SK-N-SH (cell line): Measurements from ENCODE around the gene FLOT1. TPM values are rescaled to one million over a fixed set of nuclear protein-coding genes. Genes with fewer than 3 reads are reported as not detected.
A peak's percentile ranks its signal among the peaks of the same experiment; 100 is the strongest.

ENCODE experiments used
- CTCF ChIA-PET: fragments of 300-600, 350-600 bp; formaldehyde crosslinking; extraction: SDS; loops from one replicate; lab custom pipeline; 2021; lab: Yijun Ruan, JAX
- POLR2A ChIA-PET: fragments of 350-600 bp; sonication (Branson Sonifier 250); formaldehyde crosslinking; extraction: SDS; loops from one replicate; lab custom pipeline; 2020; ENCODE audit warnings: antibody characterized with exemption, inconsistent platforms; lab: Yijun Ruan, JAX
- DNase-seq: peaks from one replicate; pipeline ENCODE4 v3.0.0; 2012
- H2AFZ ChIP-seq: fragments of 200-600 bp; sonication (generic); 2 replicates; pipeline ENCODE4 v1.8.1; 2016; ENCODE audit warnings: antibody characterized with exemption, mild to moderate bottlenecking, low read depth
- H3F3A ChIP-seq: fragments of 200-600 bp; sonication (generic); replicated peaks from 2 replicates; pipeline ENCODE3; 2016; ENCODE audit warnings: antibody characterized with exemption, mild to moderate bottlenecking; ENCODE audit not compliant: insufficient read depth
- H3K27ac ChIP-seq, 2 experiments: fragments of 200-500 bp in 1 of 2; fragments of 200-600 bp in 1 of 2; sonication (Bioruptor generic) in 1 of 2; sonication (generic), shearing (Covaris generic) in 1 of 2; 2 replicates each; pipeline versions ENCODE4 v1.5.1 to v1.6.1; 2014 to 2016; ENCODE audit warnings: low read depth in 2 of 2, inconsistent platforms in 1 of 2, low read length in 1 of 2, mild to moderate bottlenecking in 1 of 2, mixed read lengths in 1 of 2
- H3K27me3 ChIP-seq: fragments of 200-600 bp; sonication (generic), shearing (Covaris generic); 2 replicates; pipeline ENCODE4 v1.6.1; 2016; ENCODE audit warnings: mixed run types; ENCODE audit not compliant: insufficient read depth
- H3K36me3 ChIP-seq, 2 experiments: fragments of 200-500 bp in 1 of 2; fragments of 200-600 bp in 1 of 2; sonication (Bioruptor generic) in 1 of 2; sonication (generic) in 1 of 2; replicated peaks in 1 of 2; 2 replicates each; pipeline versions ENCODE3 to v1.5.1; 2014 to 2016; ENCODE audit warnings: low read length in 1 of 2, mild to moderate bottlenecking in 1 of 2; ENCODE audit not compliant: insufficient read depth in 2 of 2, control insufficient read depth in 1 of 2
- H3K4me1 ChIP-seq, 2 experiments: fragments of 200-500 bp in 1 of 2; fragments of 200-600 bp in 1 of 2; sonication (Bioruptor generic) in 1 of 2; sonication (generic), shearing (Covaris generic) in 1 of 2; 2 replicates each; pipeline versions ENCODE4 v1.5.1 to v1.6.1; 2014 to 2016; ENCODE audit warnings: low read depth in 1 of 2, low read length in 1 of 2, mixed run types in 1 of 2; ENCODE audit not compliant: insufficient read depth in 2 of 2, control insufficient read depth in 1 of 2
- H3K4me2 ChIP-seq: fragments of 200-600 bp; sonication (generic), shearing (Covaris generic); 2 replicates; pipeline ENCODE4 v1.6.1; 2017; ENCODE audit warnings: mixed run types
- H3K4me3 ChIP-seq, 2 experiments: fragments of 200-500 bp in 1 of 2; fragments of 200-600 bp in 1 of 2; sonication (Bioruptor generic) in 1 of 2; sonication (generic), shearing (Covaris generic) in 1 of 2; 2 replicates each; pipeline versions ENCODE4 v1.5.1 to v1.8.1; 2014 to 2016; ENCODE audit warnings: low read depth in 2 of 2, inconsistent platforms in 1 of 2, low read length in 1 of 2, mild to moderate bottlenecking in 1 of 2, mixed read lengths in 1 of 2, moderate library complexity in 1 of 2
- H3K79me2 ChIP-seq: fragments of 200-600 bp; sonication (generic); 2 replicates; pipeline ENCODE4 v1.8.1; 2017; ENCODE audit warnings: mild to moderate bottlenecking; ENCODE audit not compliant: insufficient read depth
- H3K9ac ChIP-seq: fragments of 200-600 bp; sonication (generic); 2 replicates; pipeline ENCODE4 v1.6.1; 2017; ENCODE audit warnings: mixed run types
- H3K9me2 ChIP-seq: fragments of 200-600 bp; sonication (generic); 2 replicates; pipeline ENCODE4 v1.6.1; 2017; ENCODE audit warnings: mixed run types
- H3K9me3 ChIP-seq: fragments of 200-600 bp; sonication (generic); 2 replicates; pipeline ENCODE4 v1.6.1; 2017; ENCODE audit warnings: mixed run types, mild to moderate bottlenecking, moderate library complexity
- H4K20me1 ChIP-seq: fragments of 200-600 bp; sonication (generic); 2 replicates; pipeline ENCODE4 v1.6.1; 2017; ENCODE audit warnings: mild to moderate bottlenecking, mixed run types; ENCODE audit not compliant: insufficient read depth
- CTCF ChIP-seq: fragments of 200-600 bp; sonication (generic); IDR thresholded peaks from 2 replicates; pipeline ENCODE4 v1.6.1; 2017; ENCODE audit warnings: antibody characterized with exemption, mild to moderate bottlenecking, moderate library complexity
- FOXJ3 ChIP-seq: sonication (generic); formaldehyde crosslinking; IDR thresholded peaks from 2 replicates; pipeline ENCODE4 v1.5.1; 2020; ENCODE audit warnings: mild to moderate bottlenecking, missing genetic modification reagents
- IRF3 ChIP-seq: fragments of 150-350 bp; IDR thresholded peaks from 2 replicates; pipeline ENCODE4 v1.6.1; 2016; ENCODE audit warnings: mild to moderate bottlenecking, low read depth, low read length
- JUND ChIP-seq: IDR thresholded peaks from 2 replicates; pipeline ENCODE4 v1.4.0; 2012
- MEF2A ChIP-seq: IDR thresholded peaks from 2 replicates; pipeline ENCODE4 v1.4.0; 2012; ENCODE audit warnings: low read depth, borderline replicate concordance
- MXI1 ChIP-seq: IDR thresholded peaks from 2 replicates; pipeline ENCODE4 v1.6.1; 2012; ENCODE audit warnings: mild to moderate bottlenecking, low read depth, low read length, improper control_type of control experiment
- NRF1 ChIP-seq: IDR thresholded peaks from 2 replicates; pipeline ENCODE4 v1.6.1; 2012; ENCODE audit warnings: low read depth, mild to moderate bottlenecking, low read length
- PBX3 ChIP-seq: IDR thresholded peaks from 2 replicates; pipeline ENCODE4; 2012
- RAD21 ChIP-seq: IDR thresholded peaks from 2 replicates; pipeline ENCODE4 v1.6.1; 2012; ENCODE audit warnings: mild to moderate bottlenecking, low read length
- RCOR1 ChIP-seq: fragments of 150-350 bp; IDR thresholded peaks from 2 replicates; pipeline ENCODE4 v1.6.1; 2017; ENCODE audit warnings: antibody characterized with exemption, low read length
- RFX5 ChIP-seq: IDR thresholded peaks from 2 replicates; pipeline ENCODE4 v1.6.1; 2012; ENCODE audit warnings: mild to moderate bottlenecking, improper control_type of control experiment, low read length
- SMC3 ChIP-seq: IDR thresholded peaks from 2 replicates; pipeline ENCODE4 v1.6.1; 2012; ENCODE audit warnings: low read depth, low read length, improper control_type of control experiment
- TAF1 ChIP-seq: IDR thresholded peaks from 2 replicates; pipeline ENCODE4 v1.6.1; 2012; ENCODE audit warnings: low read depth, mild to moderate bottlenecking, low read length, moderate library complexity, borderline replicate concordance
- ZBTB33 ChIP-seq: IDR thresholded peaks from 2 replicates; pipeline ENCODE4 v1.4.0; 2012; ENCODE audit warnings: low read depth, borderline replicate concordance
- WGBS: methylation state at CpG from one replicate; pipeline ENCODE4 v1.1.6; 2017; ENCODE audit warnings: low lambda C conversion rate; 5-methylcytosine and 5-hydroxymethylcytosine counted together
- polyA plus RNA-seq, 3 experiments: library from polyadenylated mRNA; depleted of rRNA; stranded (reverse); fragments of >200 nt; gene quantifications; 2 replicates each; pipeline ENCODE4 v1.2.3, GENCODE V29; 2012
- small RNA-seq, 7 experiments: library from RNA; depleted of rRNA; stranded (forward); fragments of <200 nt; gene quantifications; one replicate each; pipeline ENCODE3, GENCODE V24; 2012

Gene FLOT1
- polyA plus RNA-seq, 1 of the 3 experiments (the other 2 are of a cell fraction), result 462 TPM

GRCh38 chr6:30678964-30679726 lies 63.3 kb downstream of the FLOT1 start:
- H3K9me3 ChIP-seq, result no peaks in the 10 kb centered on the region
- H3K4me2 ChIP-seq, result peak overlapping the region; percentile 69
- peak overlapping the region in 1 of 2 experiments; percentile 32; a peak in 1 of 4 replicates for H3K4me3 ChIP-seq
- peaks cover 16 to 38% of the 10 kb centered on the region in 2 experiments; a peak in 3 of 4 replicates for H3K4me1 ChIP-seq
- H4K20me1 ChIP-seq, result peaks cover 36% of the 10 kb centered on the region
- no peak overlapping the region for H2AFZ ChIP-seq
- no peaks in the 10 kb centered on the region for H3K27me3 ChIP-seq
- peak overlapping the region in 1 of 2 experiments; percentile 16; a peak in 2 of 4 replicates for H3K27ac ChIP-seq
- POLR2A ChIA-PET, result interaction anchor here (0.6 to 2.2 kb wide), 4 partner anchors 12 to 51 kb away, joined by 3 to 24 read pairs (median 8); partner anchors contain the start of gene NRM
- CTCF ChIA-PET, result interaction anchor here (0.6 to 29.8 kb wide), 38 partner anchors 11 to 414 kb away, joined by 3 to 838 read pairs (median 4); partner anchors contain the start of genes FLOT1, MDC1, MRPS18B and NRM
- H3K9ac ChIP-seq, result peak overlapping the region; percentile 19; the same call in 1 of the 2 replicates
- H3K36me3 ChIP-seq, result peaks cover 25 to 47% of the 10 kb centered on the region in 2 experiments
- WGBS, result 31% methylated on average over 21 of the region's 31 CpGs
- peaks cover 68% of the 10 kb centered on the region for H3K79me2 ChIP-seq
- peak; percentile 90 for DNase-seq
- H3F3A ChIP-seq, result peaks cover 63% of the 10 kb centered on the region
- no peak for TF ChIP-seq MXI1
- TF ChIP-seq MEF2A, result no peak
- TF ChIP-seq FOXJ3 (CRISPR knock-in tag), result no peak
- TF ChIP-seq NRF1, result 0 out of 2 replicates have a peak, but pooled peaks have one; percentile 7
- 0 out of 2 replicates have a peak, but pooled peaks have one; percentile 23 for TF ChIP-seq RCOR1
- TF ChIP-seq IRF3, result no peak
- TF ChIP-seq TAF1, result no peak
- TF ChIP-seq PBX3, result no peak
- TF ChIP-seq CTCF, result peak; percentile 92
- TF ChIP-seq RAD21, result peak; percentile 88
- no peak for TF ChIP-seq ZBTB33
- TF ChIP-seq SMC3, result peak; percentile 89
- TF ChIP-seq RFX5, result no peak
- no peak for TF ChIP-seq JUND
- H3K9me2 ChIP-seq, result no peaks in the 10 kb centered on the region

Small RNA genes within 50 kb of the gene (small RNA-seq; reads per million reads assigned to genes)
- gene RF00019 (0 reads per million in 7 experiments), gene RN7SL353P (0 reads per million in 7 experiments)

Other genes starting within 250 kb of the FLOT1 start
- gene GNL1, start 186.2 kb downstream of the FLOT1 start, polyA plus RNA-seq (2012; rRNA removed), result 36.4 and 43.3 TPM in 2 replicates
- gene PRR3, start 185.4 kb downstream of the FLOT1 start, polyA plus RNA-seq (2012; rRNA removed), result 21.2 and 26.0 TPM in 2 replicates
- 42.5 and 53.4 TPM in 2 replicates for gene ABCF1, start 171.2 kb downstream of the FLOT1 start, polyA plus RNA-seq (2012; rRNA removed)
- 16.8 and 22.1 TPM in 2 replicates for gene PPP1R10, start 125.4 kb downstream of the FLOT1 start, polyA plus RNA-seq (2012; rRNA removed)
- 45.2 and 51.1 TPM in 2 replicates for gene MRPS18B, start 124.8 kb downstream of the FLOT1 start, polyA plus RNA-seq (2012; rRNA removed)
- 35.4 and 36.2 TPM in 2 replicates for gene ATAT1, start 115.8 kb downstream of the FLOT1 start, polyA plus RNA-seq (2012; rRNA removed)
- 11.7 and 14.3 TPM in 2 replicates for gene C6orf136, start 95.6 kb downstream of the FLOT1 start, polyA plus RNA-seq (2012; rRNA removed)
- gene DHX16, start 69.7 kb downstream of the FLOT1 start, polyA plus RNA-seq (2012; rRNA removed), result 59.8 and 63.3 TPM in 2 replicates
- gene PPP1R18, start 56.0 kb downstream of the FLOT1 start, polyA plus RNA-seq (2012; rRNA removed), result 57.3 and 73.2 TPM in 2 replicates
- gene NRM, start 51.7 kb downstream of the FLOT1 start, polyA plus RNA-seq (2012; rRNA removed), result 19.7 and 26.8 TPM in 2 replicates
- gene MDC1, start 25.4 kb downstream of the FLOT1 start, polyA plus RNA-seq (2012; rRNA removed), result 5.9 and 10.4 TPM in 2 replicates
- gene TUBB, start 22.3 kb downstream of the FLOT1 start, polyA plus RNA-seq (2012; rRNA removed), result 1,037 and 1,093 TPM in 2 replicates
- gene IER3, start 1.9 kb upstream of the FLOT1 start, polyA plus RNA-seq (2012; rRNA removed), result 12.9 and 14.0 TPM in 2 replicates
- 40.2 and 52.8 TPM in 2 replicates for gene DDR1, start 141.8 kb upstream of the FLOT1 start, polyA plus RNA-seq (2012; rRNA removed)
- 30.7 and 34.9 TPM in 2 replicates for gene GTF2H4, start 165.5 kb upstream of the FLOT1 start, polyA plus RNA-seq (2012; rRNA removed)
- gene VARS2, start 171.6 kb upstream of the FLOT1 start, polyA plus RNA-seq (2012; rRNA removed), result 31.2 TPM in 2 replicates
- not detected in 2 replicates for gene SFTA2, start 189.5 kb upstream of the FLOT1 start, polyA plus RNA-seq (2012; rRNA removed)
- gene MUCL3, start 198.3 kb upstream of the FLOT1 start, polyA plus RNA-seq (2012; rRNA removed), result not detected in 2 replicates
- not detected in 2 replicates for gene MUC21, start 241.0 kb upstream of the FLOT1 start, polyA plus RNA-seq (2012; rRNA removed)